A549 (cell line): Measurements from ENCODE around the gene TAF4. TPM values are rescaled to one million over a fixed set of nuclear protein-coding genes. Genes with fewer than 3 reads are reported as not detected.

Source experiments
- ATAC-seq, 2 experiments: fragments of 200-7000 bp in 1 of 2; fragments of >200 bp in 1 of 2; cut with Nextera tagmentation in 1 of 2; cut with Tn5 transposase in 1 of 2; 3 replicates each; pipeline versions ENCODE4 v1.8.0 to v1.9.1; 2018 to 2020; ENCODE audit warnings: mild to moderate bottlenecking in 1 of 2, moderate library complexity in 1 of 2
- CTCF ChIA-PET: fragments of 300-600 bp; sonication (Branson Sonifier 250); formaldehyde crosslinking; extraction: SDS; loops from one replicate; lab custom pipeline; 2021; ENCODE audit warnings: antibody characterized with exemption, inconsistent platforms; lab: Yijun Ruan, JAX
- POLR2A ChIA-PET: fragments of 350-600 bp; formaldehyde crosslinking; extraction: SDS; loops from one replicate; lab custom pipeline; 2021; ENCODE audit warnings: antibody characterized with exemption, inconsistent platforms; lab: Yijun Ruan, JAX
- DNase-seq, 2 experiments: peaks; one replicate each; pipeline versions ENCODE4 v3.0.0 to v3.0.0-alpha.2; 2011 to 2016; ENCODE audit warnings: low read depth in 1 of 2, low spot score in 1 of 2
- FAIRE-seq: peaks from 2 replicates; lab custom pipeline; 2011; peaks lifted over from hg19 to GRCh38; lab: Jason Lieb, UNC
- H3K27ac ChIP-seq, 2 experiments: fragments of >200 bp; sonication (Bioruptor Twin); formaldehyde crosslinking; 3 replicates each; pipeline ENCODE4 v1.5.1; 2016 to 2017
- H3K4me1 ChIP-seq: fragments of >200 bp; sonication (Bioruptor Twin); formaldehyde crosslinking; 3 replicates; pipeline ENCODE4 v1.6.1; 2016
- H3K4me2 ChIP-seq: fragments of >200 bp; sonication (Bioruptor Twin); formaldehyde crosslinking; 3 replicates; pipeline ENCODE4 v1.6.1; 2016
- H3K4me3 ChIP-seq: fragments of >200 bp; sonication (Bioruptor Twin); formaldehyde crosslinking; 3 replicates; pipeline ENCODE4 v1.5.1; 2016
- H3K9me3 ChIP-seq: fragments of >200 bp; sonication (Bioruptor Twin); formaldehyde crosslinking; 3 replicates; pipeline ENCODE4 v1.6.1; 2016
- CBX2 ChIP-seq: fragments of 200-600 bp; sonication (generic); IDR thresholded peaks from 2 replicates; pipeline ENCODE4 v1.6.1; 2016; ENCODE audit warnings: low read depth, mild to moderate bottlenecking, borderline replicate concordance
- EHF ChIP-seq: fragments of 250-450 bp; sonication (Bioruptor Pico); IDR thresholded peaks from 2 replicates; pipeline ENCODE4 v1.5.0; 2020; ENCODE audit warnings: mild to moderate bottlenecking
- EHMT2 ChIP-seq: fragments of 200-600 bp; sonication (generic); IDR thresholded peaks from 2 replicates; pipeline ENCODE4 v1.6.1; 2016; ENCODE audit warnings: antibody characterized with exemption, low read depth, mild to moderate bottlenecking, moderate library complexity
- FOSB ChIP-seq: fragments of 250-450 bp; sonication (Bioruptor Pico); IDR thresholded peaks from 2 replicates; pipeline ENCODE4 v1.5.0; 2020; ENCODE audit warnings: mild to moderate bottlenecking, moderate library complexity
- HOXB13 ChIP-seq: fragments of 250-450 bp; sonication (Bioruptor Pico); IDR thresholded peaks from 2 replicates; pipeline ENCODE4 v1.5.0; 2020; ENCODE audit warnings: low read depth, mild to moderate bottlenecking, moderate library complexity
- HOXB5 ChIP-seq: fragments of 250-450 bp; sonication (Bioruptor Pico); IDR thresholded peaks from 2 replicates; pipeline ENCODE4 v1.5.0; 2020; ENCODE audit warnings: mild to moderate bottlenecking, moderate library complexity
- KDM1A ChIP-seq: fragments of 200-600 bp; sonication (generic); IDR thresholded peaks from 2 replicates; pipeline ENCODE4 v1.6.1; 2016; ENCODE audit warnings: low read depth, mild to moderate bottlenecking
- KDM5A ChIP-seq: fragments of 200-600 bp; sonication (generic); IDR thresholded peaks from 2 replicates; pipeline ENCODE4 v1.6.1; 2016; ENCODE audit warnings: antibody characterized with exemption, mild to moderate bottlenecking
- MAZ ChIP-seq: fragments of 150-350 bp; IDR thresholded peaks from 2 replicates; pipeline ENCODE4 v1.6.1; 2014; ENCODE audit warnings: antibody characterized with exemption, low read depth, low read length, borderline replicate concordance
- NFE2L2 ChIP-seq: fragments of 150-350 bp; conservative IDR thresholded peaks from 2 replicates; pipeline ENCODE4 v1.6.1; 2014; ENCODE audit warnings: low read length
- POLR2AphosphoS2 ChIP-seq: conservative IDR thresholded peaks from 2 replicates; pipeline ENCODE4 v1.6.1; 2012; ENCODE audit warnings: low read length, improper control_type of control experiment, inconsistent platforms
- RAD21 ChIP-seq, 2 experiments: fragments of >200 bp in 1 of 2; sonication (Bioruptor Twin) in 1 of 2; formaldehyde crosslinking in 1 of 2; IDR thresholded peaks in 1 of 2; conservative IDR thresholded peaks in 1 of 2; 2 replicates in 1 of 2; 3 replicates in 1 of 2; pipeline ENCODE4 v1.6.1; 2012 to 2018; ENCODE audit warnings: inconsistent platforms in 1 of 2
- RARB ChIP-seq: fragments of 250-450 bp; sonication (Bioruptor Pico); IDR thresholded peaks from 2 replicates; pipeline ENCODE4 v1.8.0; 2021; ENCODE audit warnings: mild to moderate bottlenecking, moderate library complexity
- RCOR1 ChIP-seq: fragments of 150-350 bp; IDR thresholded peaks from 2 replicates; pipeline ENCODE4 v1.6.1; 2014; ENCODE audit warnings: antibody characterized with exemption, low read length, low read depth
- SREBF2 ChIP-seq: fragments of 450-650 bp; IDR thresholded peaks from 2 replicates; pipeline ENCODE4 v1.6.1; 2014; ENCODE audit warnings: mild to moderate bottlenecking, moderate library complexity
- TP53 ChIP-seq: fragments of 250-450 bp; sonication (Bioruptor Pico); IDR thresholded peaks from 2 replicates; pipeline ENCODE4 v1.5.0; 2021; ENCODE audit warnings: mild to moderate bottlenecking, moderate library complexity
- ZFP36 ChIP-seq: fragments of 450-650 bp; IDR thresholded peaks from 2 replicates; pipeline ENCODE4 v1.6.1; 2014; ENCODE audit warnings: borderline replicate concordance; ENCODE audit not compliant: partially characterized antibody
- ZSCAN20 ChIP-seq: fragments of 250-450 bp; sonication (Bioruptor Pico); IDR thresholded peaks from 2 replicates; pipeline ENCODE4 v1.8.0; 2022; ENCODE audit warnings: mild to moderate bottlenecking, moderate library complexity
- WGBS: methylation state at CpG from one replicate; pipeline ENCODE4 v1.1.6; 2017; ENCODE audit errors: missing lambda C conversion rate; 5-methylcytosine and 5-hydroxymethylcytosine counted together
- polyA plus RNA-seq, 4 experiments: library from polyadenylated mRNA; depleted of rRNA in 3 of 4; stranded (reverse); fragments of >200 nt; fragmentation: RNase III in 1 of 4; extraction: RNeasy Plus Mini Kit Qiagen cat#74134 plus additional on column Dnase treatment in 1 of 4; gene quantifications; 2 replicates in 3 of 4; 3 replicates in 1 of 4; pipeline ENCODE4 v1.2.3, GENCODE V29; 2011 to 2017
- TF ChIP-seq, protein P1 (sequence below): fragments of 150-350 bp; IDR thresholded peaks from 2 replicates; pipeline ENCODE4 v1.6.1; 2014; ENCODE audit warnings: low read depth, mild to moderate bottlenecking, low read length
- TF ChIP-seq, protein P2 (sequence below): IDR thresholded peaks from 2 replicates; pipeline ENCODE4 v1.6.1; 2012
- TF ChIP-seq, protein P3 (sequence below): fragments of 450-650 bp; IDR thresholded peaks from 2 replicates; pipeline ENCODE4 v1.6.1; 2014; ENCODE audit warnings: antibody characterized with exemption
- TF ChIP-seq, protein P4 (sequence below): IDR thresholded peaks from 2 replicates; pipeline ENCODE4 v1.6.1; 2012; ENCODE audit warnings: low read depth, borderline replicate concordance
- TF ChIP-seq, protein P5 (sequence below): fragments of >200 bp; sonication (Bioruptor Twin); formaldehyde crosslinking; IDR thresholded peaks from 3 replicates; pipeline ENCODE4 v1.6.1; 2016

TAF4 gene
- polyA plus RNA-seq, 2 of the 4 experiments (the other 2 are of a cell fraction): 6.1 to 11.0 TPM

DNA sequence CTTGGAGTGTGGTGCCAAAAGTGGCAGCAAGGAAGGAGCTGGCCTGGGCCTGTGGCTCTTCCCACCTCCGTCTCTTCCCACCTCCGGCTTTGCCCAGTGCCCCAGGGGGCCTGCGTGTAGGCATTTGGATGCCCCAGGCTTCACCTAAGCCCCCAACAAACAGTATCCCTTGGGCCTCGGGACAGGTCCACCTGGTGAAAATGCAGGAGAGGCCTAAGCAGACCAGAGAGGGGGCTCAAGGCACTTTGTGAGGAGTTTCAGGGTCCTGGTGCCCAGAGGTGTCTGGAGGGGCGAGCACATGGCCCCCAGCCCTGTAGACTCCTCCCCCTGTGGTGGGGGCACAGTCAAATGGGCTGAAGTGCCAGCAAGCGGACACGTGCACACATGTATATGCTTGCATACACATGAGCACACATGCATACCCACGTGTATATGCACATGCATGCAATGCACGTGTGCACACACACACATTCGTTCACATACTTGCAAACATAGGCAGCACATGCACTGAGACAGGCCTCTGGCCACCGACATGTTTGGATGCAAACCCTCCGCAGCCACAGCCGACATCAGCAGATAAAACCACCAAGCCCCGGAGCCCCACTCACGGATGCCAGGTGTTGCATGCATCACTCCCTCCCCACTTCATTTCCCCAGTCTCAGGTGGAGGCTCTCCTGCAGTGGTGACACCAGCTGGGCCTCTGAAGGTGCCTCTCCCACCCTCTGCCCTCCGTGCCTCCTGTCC lies 124.5 kb downstream of the TAF4 start:
- DNase-seq (no peak), ATAC-seq (no peak), FAIRE-seq (no peak)
- POLR2A ChIA-PET: no interaction called here
- CTCF ChIA-PET: no interaction called here
- WGBS: 59% methylated on average over 15 of the region's 16 CpGs
- Histone ChIP-seq H3K4me3 (no peak overlapping the region), H3K9me3 (peaks cover 4% of the 10 kb centered on the region; the same call in 1 of the 3 replicates), H3K4me1 (no peaks in the 10 kb centered on the region), H3K27ac (no peak overlapping the region), H3K4me2 (no peak overlapping the region)
- TF ChIP-seq TP53 (CRISPR knock-in tag) (no peak), MAZ (no peak), ZSCAN20 (CRISPR knock-in tag) (no peak), RARB (no peak), EHMT2 (no peak), SREBF2 (no peak), POLR2AphosphoS2 (no peak), FOSB (CRISPR knock-in tag) (no peak), ZFP36 (no peak), CBX2 (no peak), KDM1A (no peak), EHF (CRISPR knock-in tag) (no peak)
- TF ChIP-seq, protein P1, sequence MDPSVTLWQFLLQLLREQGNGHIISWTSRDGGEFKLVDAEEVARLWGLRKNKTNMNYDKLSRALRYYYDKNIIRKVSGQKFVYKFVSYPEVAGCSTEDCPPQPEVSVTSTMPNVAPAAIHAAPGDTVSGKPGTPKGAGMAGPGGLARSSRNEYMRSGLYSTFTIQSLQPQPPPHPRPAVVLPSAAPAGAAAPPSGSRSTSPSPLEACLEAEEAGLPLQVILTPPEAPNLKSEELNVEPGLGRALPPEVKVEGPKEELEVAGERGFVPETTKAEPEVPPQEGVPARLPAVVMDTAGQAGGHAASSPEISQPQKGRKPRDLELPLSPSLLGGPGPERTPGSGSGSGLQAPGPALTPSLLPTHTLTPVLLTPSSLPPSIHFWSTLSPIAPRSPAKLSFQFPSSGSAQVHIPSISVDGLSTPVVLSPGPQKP: no peak

DNA sequence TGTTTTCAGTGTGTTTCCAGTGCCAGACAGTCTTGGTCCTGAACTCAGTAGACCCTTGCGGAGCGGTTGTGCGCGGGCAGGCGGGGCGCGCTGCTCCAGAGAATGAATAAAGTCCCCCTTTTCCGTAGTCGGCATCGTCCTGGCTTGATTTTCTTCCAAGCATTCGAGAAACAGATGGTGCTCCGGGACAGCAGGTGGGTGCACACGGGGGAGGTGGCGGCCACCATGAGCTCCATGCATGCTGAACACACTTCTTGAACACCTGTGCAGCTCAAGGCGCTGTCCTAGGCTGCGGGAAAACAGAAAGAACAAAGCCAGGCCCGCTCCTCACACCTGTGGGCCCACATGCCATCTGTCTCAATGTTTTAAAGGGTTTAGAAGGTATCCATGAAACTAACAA lies 125.2 kb downstream of the TAF4 start:
- WGBS: 79% methylated on average over 17 of the region's 17 CpGs
- POLR2A ChIA-PET: no interaction called here
- no peaks in the 10 kb centered on the region for H3K4me1 ChIP-seq
- CTCF ChIA-PET: no interaction called here
- TF ChIP-seq, protein P2, sequence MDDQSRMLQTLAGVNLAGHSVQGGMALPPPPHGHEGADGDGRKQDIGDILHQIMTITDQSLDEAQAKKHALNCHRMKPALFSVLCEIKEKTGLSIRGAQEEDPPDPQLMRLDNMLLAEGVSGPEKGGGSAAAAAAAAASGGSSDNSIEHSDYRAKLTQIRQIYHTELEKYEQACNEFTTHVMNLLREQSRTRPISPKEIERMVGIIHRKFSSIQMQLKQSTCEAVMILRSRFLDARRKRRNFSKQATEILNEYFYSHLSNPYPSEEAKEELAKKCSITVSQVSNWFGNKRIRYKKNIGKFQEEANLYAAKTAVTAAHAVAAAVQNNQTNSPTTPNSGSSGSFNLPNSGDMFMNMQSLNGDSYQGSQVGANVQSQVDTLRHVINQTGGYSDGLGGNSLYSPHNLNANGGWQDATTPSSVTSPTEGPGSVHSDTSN: no peak
- no peak for TF ChIP-seq HOXB5 (CRISPR knock-in tag)
- no peak for TF ChIP-seq RARB
- no peak for TF ChIP-seq MAZ
- TF ChIP-seq NFE2L2: no peak
- no peak for TF ChIP-seq HOXB13 (CRISPR knock-in tag)
- TF ChIP-seq, protein P1: no peak
- no peak for TF ChIP-seq RAD21 (conservative IDR thresholded peaks at IDR 0.05 in 1 of 2, IDR thresholded peaks at IDR 0.05 in 1 of 2)
- no peak for TF ChIP-seq RCOR1
- TF ChIP-seq, protein P3, sequence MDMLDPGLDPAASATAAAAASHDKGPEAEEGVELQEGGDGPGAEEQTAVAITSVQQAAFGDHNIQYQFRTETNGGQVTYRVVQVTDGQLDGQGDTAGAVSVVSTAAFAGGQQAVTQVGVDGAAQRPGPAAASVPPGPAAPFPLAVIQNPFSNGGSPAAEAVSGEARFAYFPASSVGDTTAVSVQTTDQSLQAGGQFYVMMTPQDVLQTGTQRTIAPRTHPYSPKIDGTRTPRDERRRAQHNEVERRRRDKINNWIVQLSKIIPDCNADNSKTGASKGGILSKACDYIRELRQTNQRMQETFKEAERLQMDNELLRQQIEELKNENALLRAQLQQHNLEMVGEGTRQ: no peak
- no peak for TF ChIP-seq KDM5A
- TF ChIP-seq KDM1A: no peak
- TF ChIP-seq EHF (CRISPR knock-in tag): no peak
- TF ChIP-seq, protein P4, sequence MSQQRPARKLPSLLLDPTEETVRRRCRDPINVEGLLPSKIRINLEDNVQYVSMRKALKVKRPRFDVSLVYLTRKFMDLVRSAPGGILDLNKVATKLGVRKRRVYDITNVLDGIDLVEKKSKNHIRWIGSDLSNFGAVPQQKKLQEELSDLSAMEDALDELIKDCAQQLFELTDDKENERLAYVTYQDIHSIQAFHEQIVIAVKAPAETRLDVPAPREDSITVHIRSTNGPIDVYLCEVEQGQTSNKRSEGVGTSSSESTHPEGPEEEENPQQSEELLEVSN: no peak
- TF ChIP-seq, protein P5, sequence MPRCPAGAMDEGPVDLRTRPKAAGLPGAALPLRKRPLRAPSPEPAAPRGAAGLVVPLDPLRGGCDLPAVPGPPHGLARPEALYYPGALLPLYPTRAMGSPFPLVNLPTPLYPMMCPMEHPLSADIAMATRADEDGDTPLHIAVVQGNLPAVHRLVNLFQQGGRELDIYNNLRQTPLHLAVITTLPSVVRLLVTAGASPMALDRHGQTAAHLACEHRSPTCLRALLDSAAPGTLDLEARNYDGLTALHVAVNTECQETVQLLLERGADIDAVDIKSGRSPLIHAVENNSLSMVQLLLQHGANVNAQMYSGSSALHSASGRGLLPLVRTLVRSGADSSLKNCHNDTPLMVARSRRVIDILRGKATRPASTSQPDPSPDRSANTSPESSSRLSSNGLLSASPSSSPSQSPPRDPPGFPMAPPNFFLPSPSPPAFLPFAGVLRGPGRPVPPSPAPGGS: no peak
- no peak overlapping the region for H3K4me2 ChIP-seq
- no peak for DNase-seq
- no peak for ATAC-seq
- no peak overlapping the region for H3K4me3 ChIP-seq
- peaks cover 2% of the 10 kb centered on the region; the same call in 1 of the 3 replicates for H3K9me3 ChIP-seq
- no peak for FAIRE-seq
- H3K27ac ChIP-seq: no peak overlapping the region
